Right renal pelvis (tissue), 4 donors: ENCODE results near the gene FNDC3A. TPM values are rescaled to one million over a fixed set of nuclear protein-coding genes. Genes with fewer than 3 reads are reported as not detected.

Experiments
- DNase-seq, 4 donors: peaks; one replicate each; pipeline ENCODE4 v3.0.0-alpha.2; 2013; ENCODE audit warnings: low read depth in 4 of 4, low spot score in 3 of 4, missing footprints in 1 of 4
- polyA plus RNA-seq, 4 donors: library from polyadenylated mRNA; unstranded; fragments of 120-200 nt; gene quantifications; one replicate each; pipeline ENCODE4 v1.2.1, GENCODE V29; 2013; ENCODE audit not compliant: insufficient read length in 4 of 4

FNDC3A gene
- polyA plus RNA-seq, 4 donors = 68.5 to 88.5 (median 81.6) TPM

- no peak for DNase-seq
Observed at GRCh38 chr13:49245101-49245500, 269.4 kb downstream of the FNDC3A start.

GRCh38 chr13:49246850-49247642 lies 271.3 kb downstream of the FNDC3A start:
- DNase-seq = peak in 1 of 4 donors; percentile 1

DNA sequence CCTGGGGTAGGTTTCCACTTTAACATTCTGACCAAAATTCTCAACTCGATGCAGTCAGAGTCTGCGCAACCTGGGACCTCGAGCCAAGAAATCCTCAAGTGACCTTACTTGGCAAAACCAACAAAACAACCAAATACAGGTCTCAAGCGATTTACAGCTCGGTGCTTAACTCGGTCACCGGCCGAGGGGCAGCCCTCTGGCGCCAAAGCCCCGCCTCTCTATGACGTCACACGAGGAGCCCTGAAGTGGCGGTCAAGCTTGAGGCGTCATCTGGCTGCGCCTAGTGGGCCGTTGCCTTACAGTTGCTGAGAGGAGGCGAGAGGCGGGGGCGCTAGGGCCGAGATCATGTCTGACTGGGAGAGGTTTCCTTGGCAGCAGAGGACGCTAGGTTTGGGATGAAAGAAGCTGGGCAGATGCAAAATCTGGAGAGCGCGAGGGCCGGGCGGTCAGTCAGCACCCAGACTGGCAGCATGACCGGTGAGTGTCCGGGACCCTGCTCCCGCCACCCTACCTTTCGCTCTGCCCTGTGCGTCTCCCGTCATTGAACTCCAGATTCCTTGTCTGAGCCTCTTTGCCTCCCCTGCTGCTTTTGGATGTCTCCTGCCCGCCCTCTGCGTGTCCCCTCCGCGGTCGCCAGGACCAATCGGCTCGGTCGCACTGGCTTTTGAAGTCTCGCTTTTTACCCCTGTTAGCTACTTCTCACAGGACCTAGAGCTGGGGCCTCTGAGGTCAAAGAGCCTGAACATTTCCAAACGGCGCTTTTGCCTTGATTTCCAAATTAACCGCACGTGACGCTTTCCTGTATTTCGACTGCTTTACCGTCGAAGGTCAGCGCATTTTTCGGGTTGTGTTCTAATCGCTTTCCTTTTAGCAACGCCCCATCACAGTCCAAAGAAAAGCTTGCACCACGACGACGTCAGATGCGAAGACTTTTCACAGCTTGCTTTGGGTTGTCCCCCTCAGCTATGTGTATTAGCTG lies 272.2 kb downstream of the FNDC3A start, which contains the start of gene CDADC1:
CDADC1 (plus strand) TSS at position 283 of the 979 bp plus-strand sequence; CDS start at position 396, 113 bp downstream.
- DNase-seq = peak; percentile 94 to 97 (median 96)

- DNase-seq = no peak
Observed at GRCh38 chr13:49248622-49249002, 272.9 kb downstream of the FNDC3A start.

DNA sequence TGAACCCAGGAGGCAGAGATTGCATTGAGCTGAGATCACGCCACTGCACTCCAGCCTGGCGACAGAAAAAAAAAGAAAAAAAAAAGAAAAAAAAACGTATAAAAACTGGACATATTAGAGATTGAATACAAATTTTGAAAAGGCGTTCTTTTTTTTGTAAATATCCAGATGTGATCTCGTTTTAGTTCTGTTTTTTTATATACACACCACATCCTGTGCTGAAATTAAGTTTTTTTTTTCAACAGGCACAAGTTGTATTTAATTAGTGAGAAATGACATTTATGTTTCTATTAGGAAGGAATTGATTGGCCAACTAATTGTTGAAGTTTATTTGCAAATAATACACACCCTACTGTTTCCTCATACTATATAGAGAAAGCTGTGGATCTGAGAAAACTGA lies 275.6 kb downstream of the FNDC3A start:
- no peak for DNase-seq

- no peak for DNase-seq
Observed at GRCh38 chr13:49253310-49253709, 277.6 kb downstream of the FNDC3A start.

- no peak for DNase-seq
Observed at GRCh38 chr13:49254007-49254406, 278.3 kb downstream of the FNDC3A start.

GRCh38 chr13:49256841-49257240 lies 281.1 kb downstream of the FNDC3A start:
- DNase-seq = no peak

DNA sequence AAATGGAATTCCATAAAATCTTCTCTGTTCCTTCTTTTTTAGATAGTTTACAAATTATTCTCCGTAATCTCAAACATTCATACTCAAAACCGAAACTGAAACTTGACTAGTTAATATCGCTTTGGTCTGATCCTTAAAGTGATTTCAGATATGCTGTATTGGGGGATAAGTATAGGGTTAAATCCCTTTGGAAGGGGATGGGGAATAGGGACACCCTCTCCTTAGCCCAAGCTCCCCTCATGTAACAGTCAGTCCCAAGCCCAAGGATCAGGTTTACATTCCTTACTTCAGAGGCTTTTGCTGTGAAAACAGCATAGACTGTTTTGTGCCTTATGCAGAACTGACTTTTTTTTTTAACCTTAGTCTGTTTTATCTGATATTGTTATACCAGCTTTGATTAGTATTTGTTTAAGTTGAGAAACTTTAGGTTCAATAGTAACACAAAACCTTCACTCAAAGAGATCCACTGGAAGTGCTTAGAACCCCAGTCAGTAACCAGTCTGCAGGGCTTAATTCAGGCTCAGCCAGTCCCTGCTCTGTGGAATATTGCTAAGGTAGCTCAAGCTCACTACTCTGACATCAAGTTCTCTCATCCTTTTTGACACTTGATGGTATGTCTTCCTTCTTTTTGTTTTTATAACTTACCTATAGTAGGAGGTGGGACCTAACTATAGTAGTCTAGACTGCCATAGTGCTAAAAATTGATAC lies 282.5 kb downstream of the FNDC3A start:
- DNase-seq = no peak

Other genes with a start within 250 kb of the FNDC3A start
- under 1 TPM in 2 of 4 donors, not detected in 2; 0.10 to 0.27 TPM for gene MLNR, start 244.4 kb downstream of the FNDC3A start, polyA plus RNA-seq